ENCODE measurements around the gene RPS15A.
"Not testable (repeated sequence)": the region's sequence is repeated elsewhere in the genome, so short reads cannot be mapped to it uniquely, and the experiment has no call there.

RPS15A gene

GRCh38 chr16:18796377-18796776 is 6.2 kb upstream of the RPS15A start:
- no peak for DNase-seq

- no peak for DNase-seq
Observed at GRCh38 chr16:18792836-18793433, 2.8 kb upstream of the RPS15A start.

DNA sequence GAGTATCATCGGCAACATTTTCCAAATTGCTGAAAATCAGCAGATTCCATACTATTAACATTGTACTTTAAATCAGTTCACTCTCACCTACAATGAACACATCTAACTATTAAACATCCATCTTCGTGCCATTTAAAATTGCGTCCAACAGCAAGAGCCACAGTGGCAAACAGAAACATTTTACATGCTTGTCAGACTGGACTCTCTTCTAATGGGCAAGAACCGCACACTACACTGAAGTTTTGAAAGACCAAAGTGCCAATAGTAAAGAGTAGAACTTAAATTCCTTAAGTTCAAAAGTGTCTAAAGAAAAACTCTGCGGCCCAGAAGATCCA is 652 bp downstream of the RPS15A start:
- no peak for DNase-seq

DNA sequence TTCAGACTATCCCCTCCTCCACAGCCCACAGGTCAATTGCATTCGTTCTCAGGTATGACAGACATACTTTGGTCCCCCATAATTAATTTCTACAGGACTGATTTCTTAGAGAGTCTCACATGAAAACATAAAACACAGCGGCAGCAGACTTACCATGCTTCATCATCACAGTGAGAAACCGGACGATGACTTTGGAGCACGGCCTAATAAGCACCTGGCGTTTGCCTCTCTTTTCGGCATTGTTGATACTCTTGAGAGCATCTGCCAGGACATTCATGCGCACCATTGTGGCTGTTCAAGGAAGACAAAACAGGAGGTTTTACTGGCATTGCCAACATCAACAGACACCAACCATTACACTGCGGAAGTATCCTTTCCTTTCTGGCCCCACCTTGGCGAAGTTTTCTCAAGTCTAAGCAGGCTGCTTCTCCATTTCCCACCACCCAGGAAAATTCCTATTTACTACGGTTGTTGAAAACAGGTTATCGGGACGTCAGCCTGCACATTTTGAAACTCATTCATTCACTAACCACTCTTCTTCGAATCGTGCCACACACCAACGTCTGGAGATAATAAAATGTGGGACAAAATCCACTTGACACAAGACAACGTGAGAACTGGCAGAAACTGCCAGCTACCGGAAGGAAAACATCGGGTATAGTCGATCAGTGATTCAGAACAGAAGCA is 1.2 kb downstream of the RPS15A start:
- no peak for DNase-seq

DNA sequence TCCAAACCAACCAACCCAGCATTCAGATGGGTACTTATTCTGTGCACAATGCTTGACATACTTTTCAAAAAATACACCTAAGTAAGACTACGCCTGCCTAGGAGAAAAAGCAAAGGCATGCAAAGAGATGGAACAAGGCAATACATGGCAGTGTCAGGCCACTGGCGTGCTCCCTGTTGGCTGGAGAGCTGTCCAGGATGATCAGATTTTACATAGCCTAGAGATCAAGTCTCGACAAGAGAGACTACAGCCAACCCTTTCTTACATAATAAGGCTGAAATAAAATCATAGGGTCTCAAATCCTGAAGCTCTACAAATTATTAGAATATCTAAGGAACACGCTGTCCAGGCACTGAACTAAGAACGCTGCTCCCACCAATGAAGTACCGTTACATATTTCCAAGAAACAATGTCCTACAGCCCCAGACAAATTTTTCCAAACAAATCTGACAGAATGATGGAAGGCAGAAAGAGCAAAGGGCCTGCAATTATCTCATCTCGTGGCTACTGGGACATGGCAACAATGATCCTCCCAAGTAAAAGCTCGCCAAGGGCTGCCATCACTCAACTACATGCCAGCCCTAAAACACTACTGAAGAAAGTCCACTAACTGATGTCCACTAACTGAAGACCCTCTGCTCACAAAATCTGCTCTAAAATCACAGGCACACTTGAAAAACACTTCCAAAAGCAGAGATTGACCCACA is 5.1 kb downstream of the RPS15A start:
- DNase-seq = no peak

- no peak for DNase-seq
Observed at GRCh38 chr16:18783430-18784341, 6.4 kb downstream of the RPS15A start.

DNA sequence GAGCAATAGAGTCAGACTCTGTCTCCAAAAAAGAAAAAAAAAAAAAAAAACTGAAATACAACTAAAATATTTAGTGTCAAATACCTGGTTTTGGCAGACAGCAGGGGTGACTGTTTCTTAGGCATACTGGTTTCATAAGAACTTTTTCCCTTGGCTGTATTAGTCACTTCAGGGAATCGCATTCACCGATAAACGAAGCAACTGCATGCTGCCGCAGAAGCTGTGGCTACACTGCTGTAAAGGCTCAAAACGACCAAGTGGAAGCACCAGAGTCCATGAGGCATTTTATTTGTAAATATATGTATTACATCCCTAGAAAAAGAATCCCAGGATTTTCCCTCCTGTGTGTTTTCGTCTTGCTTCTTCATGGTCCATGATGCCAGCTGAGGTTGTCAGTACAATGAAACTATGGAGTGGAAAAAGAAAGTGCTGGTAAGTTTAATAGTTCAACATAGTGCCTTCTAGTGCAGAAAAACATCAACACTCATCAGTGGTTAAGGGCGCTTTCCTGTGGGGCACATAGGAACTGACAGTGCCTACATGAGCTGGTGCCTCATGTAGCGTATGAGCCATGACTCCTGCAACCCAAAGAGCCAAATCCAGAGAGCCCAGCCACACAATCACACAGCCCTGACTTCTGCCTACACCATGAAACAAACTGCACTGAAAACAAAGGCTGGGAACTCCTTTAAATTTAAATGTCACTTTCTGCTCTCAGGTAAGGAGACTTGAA is 7.3 kb downstream of the RPS15A start:
- no peak for DNase-seq

- not testable (repeated sequence) for DNase-seq
Observed at GRCh38 chr16:18781232-18781631, 8.9 kb downstream of the RPS15A start.

DNA sequence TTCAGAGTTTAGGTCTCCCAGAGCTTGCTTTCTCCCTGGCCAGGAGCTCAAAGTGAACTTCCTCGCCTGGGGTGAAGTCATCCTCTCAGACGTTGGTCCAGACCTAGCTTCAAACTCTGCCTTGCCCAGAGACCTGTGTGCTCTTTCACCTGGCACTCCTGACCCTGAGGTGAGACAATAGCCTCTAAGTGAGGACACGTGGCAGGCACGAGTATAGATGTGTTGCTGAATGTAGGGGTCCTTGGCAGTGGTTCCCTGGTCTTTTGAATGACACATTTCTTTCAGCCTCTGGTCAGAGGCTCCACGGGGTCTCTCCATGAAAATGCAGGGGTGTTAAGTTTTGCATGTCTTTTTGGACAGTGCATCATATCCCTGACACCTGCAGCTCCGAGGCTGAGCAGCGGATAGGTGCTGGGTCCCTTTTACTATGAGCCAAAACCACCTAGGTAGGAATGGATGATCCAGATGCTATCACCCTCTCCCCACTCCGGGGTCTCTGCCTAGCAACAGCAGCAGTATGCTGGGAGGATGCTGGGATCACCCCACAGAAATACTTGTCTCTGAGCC is 9.6 kb downstream of the RPS15A start:
- DNase-seq = not testable (repeated sequence)

DNA sequence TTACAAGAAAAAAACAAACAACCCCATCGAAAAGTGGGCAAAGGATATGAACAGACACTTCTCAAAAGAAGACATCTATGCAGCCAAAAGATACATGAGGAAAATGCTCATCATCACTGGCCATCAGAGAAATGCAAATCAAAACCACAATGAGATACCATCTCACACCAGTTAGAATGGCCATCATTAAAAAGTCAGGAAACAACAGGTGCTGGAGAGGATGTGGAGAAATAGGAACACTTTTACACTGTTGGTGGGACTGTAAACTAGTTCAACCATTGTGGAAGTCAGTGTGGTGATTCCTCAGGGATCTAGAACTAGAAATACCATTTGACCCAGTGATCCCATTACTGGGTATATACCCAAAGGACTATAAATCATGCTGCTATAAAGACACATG is 12.5 kb downstream of the RPS15A start:
- DNase-seq = not testable (repeated sequence)

DNA sequence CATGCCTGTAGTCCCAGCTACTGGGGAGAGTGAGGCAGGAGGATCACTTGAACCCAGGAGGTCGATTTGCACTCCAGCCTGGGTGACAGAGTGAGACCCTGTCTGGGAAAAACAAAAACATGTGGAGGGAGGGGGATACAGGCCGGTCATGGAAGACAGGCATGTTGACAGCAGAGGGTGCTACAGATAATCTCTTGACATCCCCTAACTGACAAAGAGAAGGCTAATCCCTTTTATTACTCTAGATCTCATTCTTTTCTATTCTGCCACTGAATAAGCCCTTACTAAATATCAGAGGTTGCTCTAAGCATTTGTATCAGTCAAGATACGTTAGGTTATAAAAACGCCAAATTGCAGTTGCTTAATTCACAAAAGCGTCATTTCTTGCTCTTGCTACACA is 13.8 kb downstream of the RPS15A start:
- not testable (repeated sequence) for DNase-seq

GRCh38 chr16:18774651-18775050 is 15.5 kb downstream of the RPS15A start:
- not testable (repeated sequence) for DNase-seq

- not testable (repeated sequence) for DNase-seq
Observed at GRCh38 chr16:18772171-18772570, 18.0 kb downstream of the RPS15A start.

GRCh38 chr16:18770336-18770962 is 19.7 kb downstream of the RPS15A start:
- DNase-seq = not testable (repeated sequence)

- not testable (repeated sequence) for DNase-seq
Observed at GRCh38 chr16:18767217-18767616, 22.9 kb downstream of the RPS15A start.

- not testable (repeated sequence) for DNase-seq
Observed at GRCh38 chr16:18762713-18763112, 27.4 kb downstream of the RPS15A start.

GRCh38 chr16:18759598-18760520 is 30.3 kb downstream of the RPS15A start:
- DNase-seq = not testable (repeated sequence)

DNA sequence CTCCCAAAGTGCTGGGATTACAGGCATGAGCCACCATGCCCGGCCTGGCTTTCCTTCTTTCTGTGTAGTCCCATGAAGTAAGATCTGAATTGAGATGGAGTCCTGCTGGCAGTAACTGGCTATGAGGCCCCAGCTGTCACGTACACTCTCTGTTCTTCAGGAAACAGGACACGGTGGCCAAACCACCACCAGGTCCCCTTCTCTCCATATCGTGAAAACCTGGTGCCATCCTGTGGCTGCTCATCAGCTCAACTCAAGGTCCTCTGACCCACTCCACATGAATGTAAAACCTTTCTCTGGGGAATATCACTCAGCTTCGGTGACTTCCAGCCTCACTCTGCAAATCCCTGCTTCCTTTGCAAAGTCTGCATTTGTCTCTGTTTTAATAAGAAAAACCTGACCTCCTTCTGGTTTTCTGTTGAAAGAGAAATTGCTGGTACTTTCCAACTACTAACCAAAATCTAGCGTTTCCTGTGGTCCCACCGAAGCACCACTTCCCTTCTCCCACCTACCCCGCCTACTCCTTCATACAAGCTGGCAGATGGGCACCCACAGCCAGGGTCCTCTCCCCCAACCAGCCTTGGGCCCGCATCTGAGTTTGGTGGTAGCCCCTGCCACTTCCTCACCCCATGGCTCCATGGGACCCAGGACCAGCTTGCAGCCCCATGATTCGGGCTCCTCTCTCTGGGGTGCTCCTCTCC is 32.0 kb downstream of the RPS15A start:
- not testable (repeated sequence) for DNase-seq

DNA sequence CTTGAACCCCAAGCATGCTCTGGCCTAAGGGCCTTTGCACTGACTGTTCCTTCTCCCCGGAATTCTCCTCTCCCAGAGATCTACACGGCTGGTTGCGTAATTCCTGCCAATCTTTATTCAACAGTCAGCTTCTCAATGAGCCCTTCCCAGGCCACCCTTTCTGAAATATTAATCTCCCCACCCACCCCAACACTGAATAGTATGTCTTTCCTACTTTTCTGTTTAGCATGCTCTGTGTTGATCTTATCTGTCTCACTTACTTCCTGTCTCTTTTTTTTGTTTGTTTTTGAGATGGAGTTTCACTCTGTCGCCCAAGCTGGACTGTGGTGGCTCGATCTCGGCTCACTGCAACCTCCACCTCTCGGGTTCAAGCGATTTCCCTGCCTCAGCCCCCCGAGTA is 33.5 kb downstream of the RPS15A start:
- not testable (repeated sequence) for DNase-seq
